Heart right ventricle (tissue), 16 donors: ENCODE data around the gene ZFYVE27. TPM values are rescaled to one million over a fixed set of nuclear protein-coding genes. Genes with fewer than 3 reads are reported as not detected.
A peak's percentile ranks its signal among the peaks of the same experiment; 100 is the strongest.

ENCODE experiments used
- ATAC-seq, 8 donors: fragments of 200-7000 bp; cut with Tn5 transposase; one replicate each; pipeline ENCODE4 v1.9.1; 2020; ENCODE audit warnings: mild to moderate bottlenecking in 8 of 8, moderate library complexity in 8 of 8, moderate number of reproducible peaks in 1 of 8
- DNase-seq, 2 donors: peaks; one replicate each; pipeline ENCODE4 v3.0.0-alpha.2; 2020
- H3K27ac ChIP-seq, 10 donors: fragments of 200-600 bp; sonication (generic) in 2 of 10; one replicate each; pipeline versions ENCODE4 v1.5.0 to v1.8.0; 2020 to 2022; ENCODE audit warnings: mild to moderate bottlenecking in 3 of 10
- H3K27me3 ChIP-seq, 7 donors: fragments of 200-600 bp; one replicate each; pipeline ENCODE4 v1.8.0; 2021 to 2022; ENCODE audit warnings: mild to moderate bottlenecking in 2 of 7
- H3K36me3 ChIP-seq, 9 donors: fragments of 200-600 bp; sonication (generic) in 1 of 9; one replicate each; pipeline versions ENCODE4 v1.5.0 to v1.8.0; 2020 to 2022; ENCODE audit warnings: mild to moderate bottlenecking in 2 of 9
- H3K4me1 ChIP-seq, 9 donors: fragments of 200-600 bp; sonication (generic) in 1 of 9; one replicate each; pipeline versions ENCODE4 v1.5.0 to v1.8.0; 2020 to 2022; ENCODE audit warnings: mild to moderate bottlenecking in 4 of 9
- H3K4me3 ChIP-seq, 10 donors: fragments of 200-600 bp; sonication (generic) in 2 of 10; one replicate each; pipeline versions ENCODE4 v1.5.0 to v1.8.0; 2020 to 2022; ENCODE audit warnings: mild to moderate bottlenecking in 7 of 10, moderate library complexity in 2 of 10
- H3K9me3 ChIP-seq, 11 donors: fragments of 200-600 bp in 10 of 11; sonication (generic) in 2 of 11; one replicate each; pipeline versions ENCODE4 v1.5.0 to v1.8.0; 2013 to 2022; ENCODE audit warnings: mild to moderate bottlenecking in 2 of 11, control low read depth in 1 of 11, moderate library complexity in 1 of 11
- WGBS, 2 donors: extraction: QIAGEN DNeasy Blood & Tissue Kit; methylation state at CpG; one replicate each; pipeline ENCODE4 v1.1.7; 2013; ENCODE audit warnings: inconsistent platforms in 1 of 2; 5-methylcytosine and 5-hydroxymethylcytosine counted together
- intact Hi-C, 10 donors: fragments of 100-400 bp; cut with DNase I; formaldehyde crosslinking; loops; one replicate each; pipeline versions ENCODE4 v1.11.1 to v1.14.2; 2022
- polyA plus RNA-seq, 2 donors: library from polyadenylated mRNA; stranded (reverse); fragments of 200-250 nt; gene quantifications; one replicate each; pipeline ENCODE4 v1.2.3, GENCODE V29; 2013
- total RNA-seq, 10 donors: library from RNA; stranded (reverse); fragmentation: NEBNext Ultra II Directional in 3 of 10; extraction: Animal tissue kit (Norgen Biotek cat#: 25700) in 3 of 10; gene quantifications; one replicate each; pipeline versions ENCODE4 v1.2.1 to v1.2.4, GENCODE V29; 2021 to 2023
- TF ChIP-seq, protein P1 (sequence below), 9 donors: fragments of 200-600 bp; sonication (generic) in 2 of 9; IDR thresholded peaks; one replicate each; pipeline versions ENCODE4 v1.5.0 to v1.8.0; 2021 to 2022; ENCODE audit warnings: antibody characterized with exemption in 9 of 9, mild to moderate bottlenecking in 5 of 9, moderate library complexity in 1 of 9
- donor health status: Arrhythmogenic right ventricular cardiomyopathy.
- donor health status: ischemic (EF 13 %, LVEDD 7.1; RV severe dilation, severe dysfunction).
- donor health status: healthy with polysubstance abuse.
- donor health status: DM: no; HTN: yes; CAD: no.
- donor health status: DM: no; HTN: no; CAD: no.
- donor health status: ischemic (EF 25% LVEDD 6.9; RV normal size, moderate dysfunction).
- donor health status: ischemic (EF 25% LVEDD 5.7; RV mildly dilated, moderate dysfunction).
- donor health status: healthy.
- donor health status: DM: yes; HTN: yes; CAD: no.
- donor health status: Ischemic cardiomyopathy.
- donor health status: ischemic (EF 35%, LVEDD 5.7; RV mildly dilated, moderate dysfunction).
- donor health status: nonischemic (EF 11% LVEDD 7.7; RV severe dilation, severe dysfunction).
- donor health status: DM: yes; HTN: yes; CAD: no.
- donor health status: PGD.
- donor health status: ischemic (EF 29% LVEDD 5.4; RV normal size, mild dysfunction).
- donor health status: nonischemic (EF 23%, LVEDD 6.1; RV moderate dilation, normal function).

Gene ZFYVE27
- total and polyA plus RNA-seq, 12 donors = 7.5 to 17.6 (median 11.8) TPM

- peak overlapping the region in 2 of 10 donors; percentile 4 to 25 for H3K4me3 ChIP-seq
- H3K27ac ChIP-seq = peak overlapping the region in 2 of 10 donors; percentile 13 to 52
- TF ChIP-seq, protein P1, sequence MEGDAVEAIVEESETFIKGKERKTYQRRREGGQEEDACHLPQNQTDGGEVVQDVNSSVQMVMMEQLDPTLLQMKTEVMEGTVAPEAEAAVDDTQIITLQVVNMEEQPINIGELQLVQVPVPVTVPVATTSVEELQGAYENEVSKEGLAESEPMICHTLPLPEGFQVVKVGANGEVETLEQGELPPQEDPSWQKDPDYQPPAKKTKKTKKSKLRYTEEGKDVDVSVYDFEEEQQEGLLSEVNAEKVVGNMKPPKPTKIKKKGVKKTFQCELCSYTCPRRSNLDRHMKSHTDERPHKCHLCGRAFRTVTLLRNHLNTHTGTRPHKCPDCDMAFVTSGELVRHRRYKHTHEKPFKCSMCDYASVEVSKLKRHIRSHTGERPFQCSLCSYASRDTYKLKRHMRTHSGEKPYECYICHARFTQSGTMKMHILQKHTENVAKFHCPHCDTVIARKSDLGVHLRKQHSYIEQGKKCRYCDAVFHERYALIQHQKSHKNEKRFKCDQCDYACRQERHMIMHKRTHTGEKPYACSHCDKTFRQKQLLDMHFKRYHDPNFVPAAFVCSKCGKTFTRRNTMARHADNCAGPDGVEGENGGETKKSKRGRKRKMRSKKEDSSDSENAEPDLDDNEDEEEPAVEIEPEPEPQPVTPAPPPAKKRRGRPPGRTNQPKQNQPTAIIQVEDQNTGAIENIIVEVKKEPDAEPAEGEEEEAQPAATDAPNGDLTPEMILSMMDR (IDR thresholded peaks at IDR 0.05) = no peak
- no peak for DNase-seq
- intact Hi-C loops = no loop called here
- peaks cover 0 to 10% (median 0%) of the 10 kb centered on the region in 9 donors for H3K4me1 ChIP-seq
- peak in 7 of 8 donors; percentile 22 to 75 (median 48) for ATAC-seq
- no peaks in the 10 kb centered on the region for H3K36me3 ChIP-seq
- no peaks in the 10 kb centered on the region for H3K9me3 ChIP-seq
- 27 to 37% methylated on average over 8 of the region's 8 CpGs for WGBS, 2 donors
- H3K27me3 ChIP-seq = no peaks in the 10 kb centered on the region
These were observed 10.2 kb upstream of the ZFYVE27 start for GRCh38 chr10:97726636-97727178.

- Histone ChIP-seq H3K27me3 (no peaks in the 10 kb centered on the region), H3K27ac (no peak overlapping the region), H3K4me1 (peaks cover 0 to 10% (median 0%) of the 10 kb centered on the region in 9 donors), H3K9me3 (no peaks in the 10 kb centered on the region), H3K4me3 (no peak overlapping the region), H3K36me3 (no peaks in the 10 kb centered on the region)
- TF ChIP-seq, protein P1 (IDR thresholded peaks at IDR 0.05) = no peak
- DNase-seq (no peak), ATAC-seq (no peak)
- intact Hi-C loops = no loop called here
- 94% methylated on average over 5 of the region's 5 CpGs for WGBS, 2 donors
These were observed 7.9 kb upstream of the ZFYVE27 start for GRCh38 chr10:97729014-97729413.

GRCh38 chr10:97731346-97732051 lies 5.4 kb upstream of the ZFYVE27 start:
- H3K36me3 ChIP-seq = no peaks in the 10 kb centered on the region
- peak in 7 of 8 donors; percentile 62 to 77 (median 74) for ATAC-seq
- H3K27me3 ChIP-seq = no peaks in the 10 kb centered on the region
- H3K4me1 ChIP-seq = peaks cover 0 to 10% (median 1%) of the 10 kb centered on the region in 9 donors
- 60 to 66% methylated on average over 9 of the region's 9 CpGs for WGBS, 2 donors
- DNase-seq = peak in 1 of 2 donors; percentile 79
- no peak overlapping the region for H3K4me3 ChIP-seq
- H3K9me3 ChIP-seq = no peaks in the 10 kb centered on the region
- no peak overlapping the region for H3K27ac ChIP-seq
- TF ChIP-seq, protein P1 (IDR thresholded peaks at IDR 0.05) = peak; percentile 52 to 94 (median 84)
- intact Hi-C loops = loop anchor here in 9 of 10 donors (1.0 to 5.0 kb wide), 11 partner anchors 19 to 55 kb away; partner anchors contain the start of gene MARVELD1 (in 1 of the 9)

GRCh38 chr10:97732052-97732359 lies 4.9 kb upstream of the ZFYVE27 start:
- Histone ChIP-seq H3K27me3 (no peaks in the 10 kb centered on the region), H3K4me3 (no peak overlapping the region), H3K9me3 (no peaks in the 10 kb centered on the region), H3K36me3 (no peaks in the 10 kb centered on the region), H3K4me1 (peaks cover 0 to 9% (median 4%) of the 10 kb centered on the region in 9 donors), H3K27ac (no peak overlapping the region)
- DNase-seq = no peak
- no peak for ATAC-seq
- TF ChIP-seq, protein P1 (IDR thresholded peaks at IDR 0.05) = peak in 2 of 9 donors; percentile 6 to 11
- intact Hi-C loops = loop anchor here in 6 of 10 donors (5.0 kb wide), 3 partner anchors 35 to 55 kb away; no protein-coding TSS in a partner anchor
- WGBS, 2 donors = 68 to 73% methylated on average over 4 of the region's 4 CpGs
